ENCODE measurements around the gene SLC35E4.

- no peak for TF ChIP-seq POLR2A (IDR thresholded peaks at IDR 0.05; ENCODE audit: low read depth)
- TF ChIP-seq, protein P1, sequence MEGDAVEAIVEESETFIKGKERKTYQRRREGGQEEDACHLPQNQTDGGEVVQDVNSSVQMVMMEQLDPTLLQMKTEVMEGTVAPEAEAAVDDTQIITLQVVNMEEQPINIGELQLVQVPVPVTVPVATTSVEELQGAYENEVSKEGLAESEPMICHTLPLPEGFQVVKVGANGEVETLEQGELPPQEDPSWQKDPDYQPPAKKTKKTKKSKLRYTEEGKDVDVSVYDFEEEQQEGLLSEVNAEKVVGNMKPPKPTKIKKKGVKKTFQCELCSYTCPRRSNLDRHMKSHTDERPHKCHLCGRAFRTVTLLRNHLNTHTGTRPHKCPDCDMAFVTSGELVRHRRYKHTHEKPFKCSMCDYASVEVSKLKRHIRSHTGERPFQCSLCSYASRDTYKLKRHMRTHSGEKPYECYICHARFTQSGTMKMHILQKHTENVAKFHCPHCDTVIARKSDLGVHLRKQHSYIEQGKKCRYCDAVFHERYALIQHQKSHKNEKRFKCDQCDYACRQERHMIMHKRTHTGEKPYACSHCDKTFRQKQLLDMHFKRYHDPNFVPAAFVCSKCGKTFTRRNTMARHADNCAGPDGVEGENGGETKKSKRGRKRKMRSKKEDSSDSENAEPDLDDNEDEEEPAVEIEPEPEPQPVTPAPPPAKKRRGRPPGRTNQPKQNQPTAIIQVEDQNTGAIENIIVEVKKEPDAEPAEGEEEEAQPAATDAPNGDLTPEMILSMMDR (IDR thresholded peaks at IDR 0.05) = no peak
Measured at GRCh38 chr22:30600921-30601320, 34.7 kb upstream of the SLC35E4 start.
